Activated T-cell treated with anti-CD3 and anti-CD28 coated beads for 24 hours (primary cell): ENCODE data around the gene MTAP.
A peak's percentile ranks its signal among the peaks of the same experiment; 100 is the strongest.

ENCODE experiments used
- DNase-seq: peaks from one replicate; pipeline ENCODE4 v3.0.0-alpha.2; 2020; ENCODE audit warnings: low read depth

MTAP gene

DNA sequence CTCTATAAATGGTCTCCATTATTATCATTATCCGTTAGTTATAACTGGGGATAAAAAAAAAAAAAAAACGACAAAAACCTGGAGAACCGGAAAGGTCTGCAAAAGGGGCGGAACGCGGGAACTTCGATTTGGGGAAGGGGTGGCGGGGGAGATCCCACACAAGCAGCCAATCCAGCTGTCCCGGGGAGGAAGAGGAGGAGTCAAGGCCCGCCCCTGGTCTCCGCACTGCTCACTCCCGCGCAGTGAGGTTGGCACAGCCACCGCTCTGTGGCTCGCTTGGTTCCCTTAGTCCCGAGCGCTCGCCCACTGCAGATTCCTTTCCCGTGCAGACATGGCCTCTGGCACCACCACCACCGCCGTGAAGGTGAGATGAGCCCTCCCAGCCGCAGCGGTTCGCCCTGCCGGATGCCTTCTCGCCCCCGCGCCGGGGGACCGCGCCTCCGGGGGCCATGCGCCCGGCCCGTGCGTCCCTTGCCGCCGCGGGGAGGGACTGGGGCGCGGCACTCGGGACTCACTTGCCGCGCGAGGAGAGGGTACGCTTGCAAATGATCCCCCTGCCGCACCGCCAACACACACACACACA lies at the start of gene MTAP:
Gene MTAP (plus strand): TSS at position 219 of the 583 bp plus-strand sequence. CDS start 113 bp downstream, at position 332.
- peak; percentile 71 for DNase-seq

DNA sequence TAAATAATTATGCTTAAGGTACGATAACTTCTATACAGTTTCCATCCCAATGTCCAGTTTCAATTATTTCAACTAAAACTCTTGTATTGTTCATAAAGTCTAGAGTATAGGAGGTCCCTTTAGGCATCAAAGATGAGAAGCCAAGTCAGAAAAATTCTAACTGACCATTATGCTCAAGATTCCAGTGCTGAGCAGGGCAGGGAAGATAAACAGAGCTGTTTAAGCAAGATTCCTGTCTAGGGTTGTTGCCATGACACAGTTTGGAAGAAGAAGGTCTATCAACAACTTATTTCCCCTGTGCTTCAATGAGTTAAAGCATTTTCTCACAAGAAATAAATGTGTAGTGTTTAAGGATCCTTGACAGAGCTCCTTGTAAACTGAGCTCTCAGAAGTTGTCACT lies 48.9 kb upstream of the MTAP start:
- DNase-seq = no peak

DNA sequence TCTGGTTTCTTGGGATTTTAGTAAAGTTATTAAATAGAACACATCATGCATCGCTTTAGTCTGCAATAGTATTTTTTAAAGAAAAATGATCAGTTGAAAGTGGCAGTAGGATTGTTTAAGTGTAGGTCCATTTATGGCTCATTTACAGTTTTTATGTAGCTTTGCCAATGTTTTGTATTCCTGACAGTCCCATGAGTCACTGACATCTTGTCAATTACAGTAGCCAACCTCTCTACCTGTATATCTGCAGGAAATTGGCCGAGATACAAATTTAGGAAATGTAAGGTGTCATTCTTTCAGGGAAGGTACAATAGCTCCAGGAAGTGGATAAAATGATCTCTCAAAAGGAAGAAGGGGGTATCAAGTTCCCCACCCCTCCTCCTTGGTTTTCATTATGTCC lies 47.7 kb upstream of the MTAP start:
- no peak for DNase-seq

DNA sequence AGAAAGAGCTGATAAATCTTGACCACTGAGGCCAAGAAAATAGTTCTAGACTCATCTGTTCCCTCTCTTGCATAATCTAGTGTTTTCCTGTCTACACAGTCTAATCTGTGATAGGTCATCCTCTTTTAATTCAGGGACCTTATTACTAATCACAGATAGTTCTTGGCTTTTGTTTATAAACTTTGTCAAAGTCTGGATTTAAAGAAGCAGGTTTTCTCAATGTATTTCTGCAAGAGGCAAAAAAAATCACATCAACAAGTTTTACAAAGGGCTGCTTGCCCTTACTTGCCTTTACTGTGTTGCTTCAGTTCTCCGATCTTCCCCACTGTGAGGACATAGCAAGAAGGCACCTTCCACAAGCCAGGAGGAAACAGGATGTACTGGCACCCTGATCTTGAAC lies 43.9 kb upstream of the MTAP start:
- no peak for DNase-seq

DNA sequence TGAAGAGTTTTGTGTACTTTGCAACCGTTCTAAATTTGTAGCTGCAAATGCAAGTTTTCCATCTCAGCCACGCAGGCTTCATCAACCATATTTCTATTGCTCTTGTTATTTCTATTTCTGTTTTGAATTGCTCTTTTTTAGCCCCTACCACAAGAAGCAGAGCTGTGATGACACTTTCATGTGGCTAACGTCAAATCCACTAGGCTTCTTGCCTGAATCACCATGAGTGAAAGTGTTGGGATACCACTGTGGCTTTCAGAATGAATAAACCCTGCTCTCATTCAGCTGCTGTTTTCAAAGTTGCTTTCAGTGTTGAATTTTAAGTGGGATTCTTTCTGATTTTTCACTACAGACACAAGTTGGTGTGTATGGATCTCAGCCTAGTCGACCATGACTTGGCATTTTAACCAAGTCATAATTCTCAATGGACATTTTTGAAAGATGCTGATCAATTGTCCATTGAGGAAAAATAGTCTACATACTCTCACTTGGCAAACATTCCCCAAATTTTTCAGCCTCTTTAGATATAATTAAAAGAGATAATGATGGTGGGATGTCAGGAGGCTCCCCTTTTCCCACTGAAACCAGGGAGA lies 41.0 kb upstream of the MTAP start:
- peak; percentile 38 for DNase-seq

DNA sequence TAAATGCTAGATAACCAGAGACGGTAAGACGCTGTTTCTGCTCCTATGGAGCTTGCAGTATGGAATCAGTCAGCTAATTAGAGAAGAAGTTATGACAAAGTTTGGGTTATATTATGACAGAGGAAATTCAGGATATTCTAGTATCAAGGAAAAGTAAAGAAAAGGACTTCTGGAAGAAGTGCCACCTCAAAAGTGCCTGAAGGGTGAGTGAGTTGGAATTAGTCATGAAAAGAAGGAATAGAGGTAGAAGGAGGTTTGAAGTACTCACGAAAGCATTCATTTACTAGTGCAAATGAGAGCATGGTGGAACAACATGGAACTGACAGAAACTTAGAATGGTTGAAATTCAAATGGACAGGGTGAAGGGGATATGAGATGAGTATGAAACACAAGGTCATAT lies 40.4 kb upstream of the MTAP start:
- no peak for DNase-seq

DNA sequence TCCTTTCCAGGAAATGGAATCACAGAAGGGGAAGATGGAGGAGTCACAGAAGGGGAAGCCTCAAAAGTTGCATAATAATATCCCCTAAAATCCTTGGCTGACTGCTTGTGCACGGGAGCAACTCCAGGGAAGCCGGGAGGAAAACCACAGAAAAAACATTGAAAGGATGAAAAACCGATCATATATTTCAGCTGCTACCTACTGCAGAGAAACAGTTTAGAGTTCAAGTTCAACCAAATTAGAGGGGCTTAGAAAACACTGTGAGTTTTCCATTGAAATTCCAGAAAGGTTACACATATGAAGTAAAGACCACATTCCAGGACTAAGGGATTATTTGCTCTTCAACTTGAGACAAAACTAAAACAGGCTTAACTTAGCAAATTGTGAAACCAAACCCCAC lies 37.6 kb upstream of the MTAP start:
- no peak for DNase-seq

DNA sequence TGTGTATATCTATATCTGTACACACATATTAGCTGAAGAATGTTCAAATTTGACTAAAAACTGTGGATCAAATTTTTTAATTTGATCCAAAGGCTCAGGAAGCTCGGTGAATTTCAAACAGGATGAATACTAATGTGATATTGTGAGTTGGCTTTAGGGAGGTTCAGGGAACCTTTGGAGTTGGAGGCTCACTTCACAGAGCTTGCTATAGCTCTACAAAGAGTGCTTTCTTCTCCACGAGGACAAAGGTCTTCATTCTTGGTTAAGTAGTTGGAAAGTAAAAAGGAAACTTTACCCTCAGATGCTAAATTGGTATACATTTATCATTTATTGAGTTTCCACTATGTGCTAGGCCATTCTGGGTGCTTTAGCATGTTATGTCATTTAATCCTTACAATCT lies 36.3 kb upstream of the MTAP start:
- no peak for DNase-seq

DNA sequence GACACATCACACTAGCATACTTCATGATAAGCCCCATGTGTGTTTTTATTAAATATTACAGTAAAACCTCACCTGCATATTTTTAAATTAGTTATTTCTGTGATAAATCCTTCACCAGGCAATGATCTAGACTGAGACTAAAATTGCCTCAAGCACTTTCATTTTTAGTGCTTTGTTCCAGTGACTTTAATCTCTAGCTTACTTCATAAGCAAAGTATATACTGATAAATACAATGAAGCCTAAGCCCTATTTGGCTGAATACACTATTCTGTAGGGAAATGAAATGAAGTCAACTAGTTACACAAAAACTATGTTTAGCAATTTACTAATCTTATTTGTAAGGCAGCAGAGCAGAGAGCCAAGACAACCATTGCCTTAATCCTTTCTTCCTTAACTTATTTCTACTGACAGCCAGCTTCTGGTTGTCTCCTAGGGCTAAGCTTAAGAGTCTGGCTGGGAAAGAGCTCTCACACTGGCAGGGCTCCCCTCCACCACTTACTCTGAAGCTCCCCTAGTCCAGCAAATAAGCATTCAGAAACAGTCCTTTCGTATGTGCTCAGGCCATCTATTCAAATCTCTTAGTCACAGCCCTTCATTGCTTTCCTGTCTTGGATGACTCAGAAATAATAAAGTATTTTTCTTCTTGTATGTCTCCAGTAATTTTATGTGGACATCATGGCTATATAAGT lies 31.4 kb upstream of the MTAP start:
- DNase-seq = no peak

DNA sequence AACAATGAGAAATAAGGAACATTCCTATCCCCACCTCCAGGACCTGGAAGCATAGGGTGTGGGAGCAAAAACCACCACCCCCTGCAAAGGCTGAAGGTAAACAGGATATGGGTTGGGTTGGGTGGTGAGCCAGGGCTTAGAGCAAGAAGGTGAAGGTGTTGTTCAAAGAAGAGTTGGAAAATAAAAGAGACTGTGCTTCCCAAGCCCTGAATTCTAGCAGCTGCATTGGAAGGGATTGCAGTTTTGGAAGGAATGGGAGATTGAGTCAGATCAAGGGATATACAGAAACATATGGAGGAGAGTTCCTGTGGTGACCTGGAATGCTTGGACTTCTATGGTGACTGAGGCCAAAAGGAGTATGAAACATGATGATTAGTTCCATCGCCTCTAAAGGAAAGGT lies 24.7 kb upstream of the MTAP start:
- no peak for DNase-seq

DNA sequence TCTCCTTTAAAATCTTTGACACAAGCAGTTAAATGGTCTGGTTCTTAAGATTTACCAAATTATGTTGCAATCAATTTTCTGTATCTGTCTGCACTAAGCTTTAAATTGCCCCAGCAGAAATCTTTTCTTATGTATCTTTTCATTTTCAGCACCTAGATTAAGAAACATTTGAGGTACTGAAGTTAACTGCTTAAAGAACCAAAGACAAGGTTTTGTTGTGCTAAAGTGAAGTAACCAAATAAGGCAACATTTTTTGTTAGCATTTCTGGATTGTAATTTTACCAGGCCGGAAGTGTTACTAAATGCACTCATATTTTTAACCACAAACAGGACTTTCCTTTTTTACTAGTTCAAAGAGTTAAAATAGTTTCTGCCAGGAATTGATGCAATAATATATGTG lies 24.1 kb upstream of the MTAP start:
- DNase-seq = no peak

DNA sequence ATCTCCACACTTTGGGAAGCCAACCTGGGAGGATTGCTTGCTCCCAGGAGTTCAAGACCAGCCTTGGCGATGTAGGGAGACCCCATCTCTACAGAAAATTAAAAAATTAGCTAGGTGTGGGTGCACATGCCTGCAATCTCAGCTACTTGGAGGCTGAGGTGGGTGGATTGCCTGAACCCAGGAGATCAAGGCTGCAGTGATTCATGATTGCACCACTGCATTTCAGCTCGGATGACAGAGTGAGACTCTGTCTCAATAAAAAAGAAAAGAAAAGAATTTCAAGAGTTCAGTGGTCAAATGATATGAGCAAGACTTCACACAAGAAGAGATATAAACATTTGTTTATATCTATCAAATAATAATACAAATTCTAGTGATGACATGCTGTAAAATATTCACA lies 23.0 kb upstream of the MTAP start:
- no peak for DNase-seq

DNA sequence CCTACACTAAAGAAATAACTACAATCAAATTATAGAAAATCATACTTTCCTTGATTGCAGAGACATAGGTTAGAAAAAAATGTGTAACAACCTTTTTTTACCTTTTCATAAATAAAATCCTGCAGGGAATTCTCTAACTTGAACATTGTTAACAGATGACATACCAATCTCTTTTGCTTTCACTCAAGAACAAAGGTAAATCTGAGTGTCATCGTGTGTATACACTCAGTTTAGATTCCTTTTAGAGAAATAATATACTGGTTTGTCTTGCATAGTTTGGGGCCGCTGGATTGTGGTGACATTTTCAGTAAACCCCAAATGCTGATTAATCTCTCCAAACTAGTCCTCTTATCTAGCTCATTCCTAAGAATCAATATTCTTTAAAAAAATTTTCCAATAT lies 20.8 kb upstream of the MTAP start:
- DNase-seq = no peak

DNA sequence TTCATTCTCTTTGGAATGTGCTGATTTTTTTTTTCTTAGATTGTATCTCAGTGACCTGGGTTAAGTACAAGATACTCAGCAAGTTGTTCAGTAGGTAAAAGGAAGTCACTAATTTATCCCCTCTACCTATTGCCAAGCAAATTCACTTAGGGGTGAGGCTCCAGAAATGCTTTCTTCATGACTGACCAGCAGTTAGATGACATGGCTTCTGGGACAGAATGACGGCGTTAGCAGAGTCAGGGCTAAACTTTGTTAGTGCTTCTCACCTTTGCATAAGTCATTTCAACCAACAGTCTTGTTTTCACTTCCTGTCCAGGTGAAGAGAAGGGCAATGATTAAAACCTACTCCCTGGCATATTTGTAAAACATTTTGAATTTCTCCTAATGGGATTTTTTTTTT lies 20.2 kb upstream of the MTAP start:
- no peak for DNase-seq

DNA sequence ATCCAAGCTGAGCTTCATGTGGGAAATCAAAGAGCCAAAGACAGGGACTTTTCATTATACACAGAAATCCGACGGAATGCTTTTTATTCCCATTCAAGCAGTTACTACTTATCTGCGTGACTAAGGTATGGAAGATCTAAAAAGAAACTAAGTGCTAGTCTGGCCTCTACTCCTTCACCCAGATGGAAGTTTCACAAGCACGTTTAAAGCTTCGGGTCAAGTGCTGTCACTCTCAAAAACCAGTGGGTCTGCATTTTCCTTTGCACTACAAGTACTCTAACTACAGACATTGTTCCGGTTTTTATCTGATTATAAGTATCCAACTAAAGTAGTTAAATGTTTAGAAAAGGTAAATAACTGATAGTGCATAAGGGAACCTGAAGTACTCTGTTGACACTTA lies 13.7 kb upstream of the MTAP start:
- no peak for DNase-seq

DNA sequence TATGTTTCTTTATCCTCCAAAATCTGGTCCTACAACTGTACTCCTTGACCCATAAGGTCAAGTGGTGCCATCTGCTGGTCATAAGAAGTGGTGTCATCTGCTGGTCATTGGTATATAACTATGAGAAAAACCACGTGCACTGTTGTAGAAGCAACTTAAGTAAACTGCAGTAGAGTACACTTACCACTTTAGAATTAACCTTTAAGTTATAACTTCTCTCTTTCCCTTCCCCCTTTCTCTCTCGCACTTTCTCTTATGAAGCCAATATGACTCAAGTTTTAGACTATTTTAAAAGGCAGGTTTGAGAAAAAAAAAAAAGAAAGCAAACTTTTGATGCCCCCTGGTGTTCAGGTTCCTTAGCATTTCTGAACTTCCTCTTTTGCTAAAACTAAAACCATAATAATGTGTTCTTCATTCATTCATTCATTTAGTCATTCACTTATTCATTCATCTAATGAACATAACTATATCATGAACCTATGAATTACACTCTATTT lies 12.8 kb upstream of the MTAP start:
- peak; percentile 44 for DNase-seq

DNA sequence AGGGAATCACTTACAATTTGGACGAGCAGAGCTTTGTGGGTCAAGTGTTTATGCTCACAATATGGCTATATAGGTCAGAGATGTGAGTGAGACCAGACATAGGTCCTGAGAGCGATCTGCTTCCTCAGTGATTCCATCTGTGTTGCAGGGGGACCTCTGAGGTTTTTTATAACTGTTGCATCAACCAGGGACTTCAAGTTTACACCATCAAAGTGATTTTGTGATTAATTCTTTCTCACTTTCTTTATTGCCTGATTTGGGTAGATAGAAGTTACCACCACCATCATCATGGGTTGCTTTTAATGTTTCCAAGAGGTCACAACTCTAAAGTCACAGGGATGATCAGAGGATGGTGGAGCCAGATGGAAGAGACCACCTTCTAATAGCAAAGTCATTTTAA lies 7.0 kb upstream of the MTAP start:
- DNase-seq = no peak

DNA sequence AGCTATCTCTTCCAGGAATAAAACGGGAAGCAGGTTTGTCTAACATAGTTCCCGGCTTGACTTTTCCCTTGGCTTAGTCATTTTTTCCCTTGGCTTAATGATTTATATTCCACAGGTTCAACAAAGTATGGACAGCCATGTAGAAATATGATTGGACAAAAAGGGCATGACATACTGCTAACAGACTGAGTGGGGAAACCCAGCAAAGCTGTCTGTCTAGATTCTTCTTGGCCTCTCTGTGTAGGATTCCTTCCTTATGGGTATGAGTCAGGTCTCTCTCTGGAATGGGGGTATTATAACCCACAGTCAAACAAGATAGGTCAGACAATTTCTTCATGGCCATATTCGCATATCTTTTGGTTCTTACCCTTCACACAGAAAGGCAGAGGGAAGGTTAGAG lies 5.7 kb upstream of the MTAP start:
- DNase-seq = no peak

DNA sequence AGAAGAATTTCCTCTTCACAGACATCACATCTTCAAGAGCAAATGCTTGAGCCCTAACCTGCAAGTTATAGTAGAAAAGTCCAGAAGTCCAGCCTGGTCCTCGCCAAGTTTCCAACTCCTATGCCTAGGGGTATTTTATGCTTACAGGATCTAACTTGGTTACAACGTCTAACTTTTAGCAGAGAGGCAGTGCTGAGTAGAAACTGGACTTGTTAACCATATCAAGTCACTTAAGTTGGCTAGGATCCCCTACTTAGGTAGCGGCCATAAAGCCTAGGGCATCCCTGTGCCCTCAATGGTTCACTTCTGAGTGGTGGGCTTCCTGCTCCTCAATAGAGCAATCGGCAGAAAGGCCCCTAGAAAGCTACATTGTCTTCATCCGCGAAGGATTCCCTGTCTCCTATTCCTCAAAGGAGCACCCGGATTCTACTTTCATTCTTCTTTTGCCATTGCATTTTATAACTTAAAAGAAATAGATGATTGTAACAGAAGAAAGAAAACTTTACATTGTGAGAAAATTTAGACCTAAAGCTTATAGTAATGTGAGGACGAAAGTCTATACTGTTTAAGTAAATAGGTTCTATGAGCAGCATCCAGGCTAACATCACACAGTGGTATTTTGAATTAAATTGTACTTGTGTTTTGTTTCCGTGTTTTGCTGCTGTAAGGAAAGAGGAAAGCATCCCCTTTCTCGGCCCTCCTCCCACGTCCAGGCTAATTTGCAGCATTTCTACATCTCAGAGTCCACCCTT lies 1.3 kb upstream of the MTAP start:
- no peak for DNase-seq

DNA sequence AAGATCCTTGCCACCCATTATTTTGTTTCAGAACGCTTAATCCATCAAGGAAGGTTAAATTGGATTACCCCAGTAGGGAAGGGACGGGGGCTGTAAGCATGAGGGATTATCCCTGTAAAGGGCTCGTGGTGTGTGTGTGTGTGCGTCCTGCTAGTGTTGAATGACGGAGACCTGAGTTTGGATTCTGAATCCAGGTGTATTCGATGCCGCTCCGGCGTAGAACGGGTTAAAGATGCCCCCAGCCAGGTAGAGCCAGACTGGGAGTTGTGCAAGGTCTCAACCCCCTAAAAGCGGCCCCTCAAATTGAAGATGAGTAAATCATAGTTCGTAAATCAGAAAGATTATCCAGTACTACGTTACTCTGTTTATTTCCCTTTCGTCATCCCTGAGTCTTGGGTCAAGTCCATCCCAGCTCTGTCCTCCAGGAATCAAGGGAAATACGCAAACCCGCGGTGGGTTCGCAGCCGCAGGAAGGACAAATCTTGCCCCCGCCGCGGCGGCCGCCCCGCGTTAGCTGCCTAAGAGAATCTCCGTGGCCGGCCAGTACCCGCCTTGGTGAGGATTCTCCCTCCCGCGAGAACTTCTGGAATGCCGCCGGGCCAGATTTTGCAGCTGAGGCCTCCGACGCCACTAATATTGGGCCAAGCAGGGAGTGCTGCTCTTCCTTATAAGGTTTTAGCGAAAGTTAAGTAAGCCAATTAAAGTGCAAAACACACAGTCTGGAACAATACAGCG lies 586 bp upstream of the MTAP start:
- no peak for DNase-seq

DNA sequence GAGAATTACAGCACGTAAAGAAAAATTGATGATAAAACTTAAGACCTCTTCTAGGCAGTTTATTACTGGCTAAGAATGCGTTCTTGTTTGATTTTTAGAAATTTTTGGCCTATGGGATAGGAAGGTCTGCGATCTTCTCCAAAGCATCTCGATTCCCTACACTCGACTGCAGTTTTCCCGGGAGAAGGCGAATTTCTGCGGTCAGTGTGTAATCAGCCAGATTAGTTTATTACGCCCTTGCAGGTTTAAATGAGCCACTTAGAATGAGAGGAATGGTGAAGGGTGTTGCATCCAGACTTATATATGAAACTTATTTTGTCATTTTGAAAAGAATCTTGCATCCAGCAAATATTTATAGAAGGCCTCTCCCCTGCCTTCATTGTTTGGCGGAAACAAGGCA lies 1.2 kb downstream of the MTAP start:
- no peak for DNase-seq

DNA sequence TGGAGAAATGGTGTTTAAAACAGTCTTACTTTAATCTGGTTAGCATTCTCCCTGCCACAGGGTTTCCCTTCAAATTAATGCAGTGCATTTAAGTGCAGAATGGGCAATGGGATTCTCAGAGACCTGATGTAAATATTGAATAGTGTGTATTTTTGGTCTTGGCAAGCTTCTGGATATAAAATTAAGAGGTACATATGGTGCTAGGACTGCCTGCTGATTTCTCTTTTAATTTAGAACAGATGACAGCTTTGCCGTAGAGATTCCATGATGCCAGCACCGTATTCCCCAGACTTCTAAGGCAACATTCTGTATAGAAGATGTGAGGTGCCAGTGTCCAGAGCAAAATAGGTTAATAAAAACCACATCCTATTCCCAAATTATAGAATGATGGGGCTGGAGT lies 1.9 kb downstream of the MTAP start:
- no peak for DNase-seq
